WERI-Rb-1 (cell line): Measurements from ENCODE around the gene DECR2.

Experiments
- DNase-seq: peaks from one replicate; pipeline ENCODE4 v3.0.0-alpha.2; 2020
- H3K27ac ChIP-seq: fragments of 250-450 bp; sonication (Bioruptor Pico); 2 replicates; pipeline ENCODE4 v1.5.1; 2020; ENCODE audit warnings: mild to moderate bottlenecking, moderate library complexity
- H3K27me3 ChIP-seq: fragments of 250-450 bp; sonication (Bioruptor Pico); 2 replicates; pipeline ENCODE4 v1.5.1; 2021; ENCODE audit warnings: mild to moderate bottlenecking, low read depth, moderate library complexity; ENCODE audit not compliant: insufficient read depth, severe bottlenecking
- H3K36me3 ChIP-seq: fragments of 250-450 bp; sonication (Bioruptor Pico); 2 replicates; pipeline ENCODE4 v1.5.1; 2020; ENCODE audit warnings: mild to moderate bottlenecking, moderate library complexity
- H3K4me3 ChIP-seq: 2 replicates; pipeline ENCODE4 v1.5.1; 2011; ENCODE audit warnings: low read depth, mild to moderate bottlenecking, control low read depth, low read length
- H3K9me3 ChIP-seq: fragments of 250-450 bp; sonication (Bioruptor Pico); 2 replicates; pipeline ENCODE4 v1.5.1; 2021; ENCODE audit warnings: mild to moderate bottlenecking, moderate library complexity; ENCODE audit not compliant: severe bottlenecking
- TF ChIP-seq, protein P1 (sequence below): IDR thresholded peaks from 2 replicates; pipeline ENCODE4 v1.5.1; 2011; ENCODE audit warnings: low read depth, mild to moderate bottlenecking, control low read depth, inconsistent platforms, low read length

The DECR2 gene

DNA sequence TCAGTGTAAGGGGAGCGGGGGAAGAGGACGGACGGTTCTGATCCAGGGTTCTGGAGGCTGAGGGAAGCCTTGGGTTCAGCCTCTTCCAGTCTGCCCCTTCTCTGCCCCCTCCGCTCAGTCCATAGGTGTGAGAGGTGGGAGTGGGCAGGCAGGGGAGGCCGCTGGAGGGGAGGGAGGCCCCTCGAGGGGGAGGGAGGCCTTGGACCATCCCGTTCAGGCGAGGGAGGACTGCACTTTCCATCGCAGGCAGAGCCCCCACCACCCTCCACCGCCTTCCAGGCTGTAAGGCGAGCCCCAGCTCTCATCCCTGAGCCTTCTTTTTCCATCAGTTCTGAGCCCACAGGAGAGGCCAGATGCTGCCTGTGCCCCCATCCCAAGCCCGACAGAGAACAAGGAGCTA lies 44.9 kb upstream of the DECR2 start:
- no peaks in the 10 kb centered on the region; the same call in none of the 2 replicates for H3K36me3 ChIP-seq
- no peaks in the 10 kb centered on the region for H3K9me3 ChIP-seq
- no peak for DNase-seq
- no peaks in the 10 kb centered on the region for H3K27me3 ChIP-seq
- H3K4me3 ChIP-seq = no peak overlapping the region
- TF ChIP-seq, protein P1, sequence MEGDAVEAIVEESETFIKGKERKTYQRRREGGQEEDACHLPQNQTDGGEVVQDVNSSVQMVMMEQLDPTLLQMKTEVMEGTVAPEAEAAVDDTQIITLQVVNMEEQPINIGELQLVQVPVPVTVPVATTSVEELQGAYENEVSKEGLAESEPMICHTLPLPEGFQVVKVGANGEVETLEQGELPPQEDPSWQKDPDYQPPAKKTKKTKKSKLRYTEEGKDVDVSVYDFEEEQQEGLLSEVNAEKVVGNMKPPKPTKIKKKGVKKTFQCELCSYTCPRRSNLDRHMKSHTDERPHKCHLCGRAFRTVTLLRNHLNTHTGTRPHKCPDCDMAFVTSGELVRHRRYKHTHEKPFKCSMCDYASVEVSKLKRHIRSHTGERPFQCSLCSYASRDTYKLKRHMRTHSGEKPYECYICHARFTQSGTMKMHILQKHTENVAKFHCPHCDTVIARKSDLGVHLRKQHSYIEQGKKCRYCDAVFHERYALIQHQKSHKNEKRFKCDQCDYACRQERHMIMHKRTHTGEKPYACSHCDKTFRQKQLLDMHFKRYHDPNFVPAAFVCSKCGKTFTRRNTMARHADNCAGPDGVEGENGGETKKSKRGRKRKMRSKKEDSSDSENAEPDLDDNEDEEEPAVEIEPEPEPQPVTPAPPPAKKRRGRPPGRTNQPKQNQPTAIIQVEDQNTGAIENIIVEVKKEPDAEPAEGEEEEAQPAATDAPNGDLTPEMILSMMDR = no peak
- H3K27ac ChIP-seq = no peak overlapping the region

DNA sequence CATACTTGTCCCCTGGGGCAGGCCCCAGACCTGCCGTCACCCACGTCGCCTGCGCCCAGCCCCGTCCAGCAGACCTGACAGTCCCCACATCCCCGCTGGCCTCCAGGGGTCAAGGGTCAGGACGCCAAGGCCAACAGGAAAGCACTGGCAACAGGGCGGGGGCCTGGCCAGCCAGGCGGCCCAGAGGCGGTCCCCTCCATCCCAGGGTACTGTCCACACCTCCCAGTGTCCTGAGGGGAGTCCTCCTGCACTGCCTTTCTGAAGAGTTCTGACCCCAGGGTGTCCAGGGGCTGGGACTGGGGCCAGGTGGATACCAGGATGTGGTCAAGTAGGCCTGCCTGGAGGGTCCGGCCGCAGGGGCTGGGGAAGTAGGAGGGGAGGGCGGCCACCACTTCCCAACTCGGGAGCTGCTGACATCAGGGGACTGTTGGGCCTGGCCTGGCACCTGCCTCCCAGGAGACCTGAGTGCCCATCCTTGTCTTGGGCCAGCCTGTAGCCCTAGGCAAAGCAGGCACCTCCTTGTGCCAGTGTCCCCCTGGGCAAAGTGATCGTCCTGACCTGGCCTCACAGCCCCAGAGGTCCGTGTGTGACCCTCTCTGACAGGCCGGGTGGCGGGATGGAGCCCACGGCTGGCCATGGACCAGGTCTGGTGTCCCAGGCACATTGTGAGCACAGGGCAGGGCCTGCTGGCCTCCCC lies 42.5 kb upstream of the DECR2 start:
- no peaks in the 10 kb centered on the region for H3K9me3 ChIP-seq
- no peak for DNase-seq
- H3K4me3 ChIP-seq = no peak overlapping the region
- no peaks in the 10 kb centered on the region for H3K27me3 ChIP-seq
- H3K36me3 ChIP-seq = no peaks in the 10 kb centered on the region; the same call in none of the 2 replicates
- peak overlapping the region; percentile 86 for H3K27ac ChIP-seq
- TF ChIP-seq, protein P1 = no peak

DNA sequence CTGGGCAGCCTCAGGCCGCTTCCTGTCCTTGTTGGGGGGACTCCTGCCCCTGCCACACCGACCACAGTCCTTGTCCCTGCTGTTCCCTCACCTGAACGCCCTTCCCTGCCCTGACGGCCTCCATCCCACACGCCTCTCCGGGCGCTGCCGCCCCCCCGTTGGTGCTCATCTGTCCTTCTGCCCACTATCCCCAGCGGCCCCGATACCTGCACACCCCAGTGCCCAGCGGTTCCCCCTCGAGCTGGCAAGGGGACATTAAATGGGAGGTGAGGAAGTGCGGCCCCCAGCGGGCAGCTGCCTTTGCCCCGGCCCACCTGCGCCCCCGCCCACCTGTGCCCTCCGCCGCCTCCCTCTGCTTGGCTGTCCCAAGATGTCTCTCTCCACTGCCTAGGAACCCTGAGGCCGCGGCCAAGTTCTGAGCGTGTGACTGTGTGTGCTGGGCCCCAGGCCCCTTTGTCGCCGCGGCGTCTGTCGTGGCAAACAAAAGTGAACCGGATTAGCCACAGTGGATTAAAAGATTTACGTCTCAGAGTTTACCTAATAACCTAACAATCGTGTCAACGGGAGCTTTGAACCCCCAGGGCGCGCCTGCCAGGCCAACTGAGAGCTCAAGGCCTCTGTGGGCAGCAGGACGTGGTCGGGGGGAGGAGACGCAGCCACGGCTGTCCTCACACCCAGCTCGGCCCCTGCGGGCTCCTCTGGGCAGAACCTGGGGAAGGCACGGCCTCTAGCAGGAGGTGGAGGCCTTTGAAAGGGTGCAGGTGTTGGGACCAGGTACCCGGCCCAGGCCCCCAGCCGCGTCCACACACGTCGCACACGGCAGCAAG lies 41.6 kb upstream of the DECR2 start:
- TF ChIP-seq, protein P1 = no peak
- Histone ChIP-seq H3K27ac (peak overlapping the region; percentile 86), H3K9me3 (no peaks in the 10 kb centered on the region), H3K27me3 (no peaks in the 10 kb centered on the region), H3K36me3 (no peaks in the 10 kb centered on the region; the same call in none of the 2 replicates), H3K4me3 (peak overlapping the region; percentile 59)
- peak; percentile 91 for DNase-seq

DNA sequence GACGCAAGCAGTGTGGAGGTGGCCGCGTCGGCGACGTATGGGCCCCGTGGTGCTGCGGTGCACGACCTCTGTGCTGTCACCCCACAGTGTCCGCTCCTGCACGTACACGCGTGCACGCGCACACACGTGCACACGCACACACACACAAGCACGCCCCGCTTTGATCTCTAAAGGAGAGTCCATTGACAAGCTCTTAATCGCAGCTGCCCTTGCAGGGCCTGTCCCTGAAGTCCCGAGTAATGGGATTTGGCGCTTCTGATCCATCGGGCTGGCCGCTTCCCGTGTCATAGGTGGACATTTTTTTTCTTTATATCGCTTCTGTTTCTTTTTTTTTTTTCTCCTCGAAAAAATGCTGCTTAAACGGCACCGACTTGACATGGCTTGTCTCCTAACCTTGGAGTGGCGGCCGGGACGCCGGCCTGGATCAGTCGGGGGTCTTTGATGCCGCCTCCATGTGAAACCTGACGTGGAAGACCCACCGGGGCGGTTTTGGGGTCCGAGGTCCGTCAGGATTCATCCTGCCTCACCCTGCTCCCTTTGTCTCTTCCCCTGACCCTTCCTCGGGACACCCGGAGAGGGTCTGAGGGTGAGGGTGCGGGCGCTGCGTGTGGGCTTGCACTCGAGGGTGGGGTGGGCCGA lies 40.9 kb upstream of the DECR2 start:
- Histone ChIP-seq H3K4me3 (peak overlapping the region; percentile 59), H3K27ac (peak overlapping the region; percentile 86)
- peak; percentile 75 for DNase-seq

DNA sequence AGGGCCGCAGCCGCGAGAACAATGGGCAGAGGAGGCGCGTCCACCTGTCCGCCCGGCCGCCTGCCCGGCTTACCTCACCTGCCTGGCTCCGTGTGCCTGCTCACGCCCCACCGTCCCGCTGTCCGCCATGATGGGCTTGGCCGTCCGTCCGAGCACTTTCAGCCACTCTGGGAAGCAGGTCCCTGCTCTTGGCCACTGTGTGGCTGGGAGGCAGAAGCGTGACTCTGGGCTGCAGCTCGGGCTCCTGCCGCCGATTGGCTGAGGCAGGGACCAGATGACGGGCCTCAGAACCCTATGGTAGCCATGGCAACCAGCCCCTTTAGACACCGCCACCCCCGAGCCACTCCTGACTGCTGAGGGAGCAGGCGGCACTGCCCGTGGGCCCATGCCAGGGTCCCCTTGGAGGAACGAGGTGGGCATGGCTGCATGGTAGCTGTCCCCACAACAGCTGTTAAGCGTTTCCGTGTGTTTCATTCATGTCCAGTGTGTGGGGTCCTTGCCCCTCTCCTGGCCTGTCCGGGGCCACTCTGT lies 40.3 kb upstream of the DECR2 start:
- TF ChIP-seq, protein P1 = no peak
- no peaks in the 10 kb centered on the region for H3K9me3 ChIP-seq
- H3K4me3 ChIP-seq = peak overlapping the region; percentile 59
- H3K36me3 ChIP-seq = peaks cover 4% of the 10 kb centered on the region
- DNase-seq = peak; percentile 69
- no peaks in the 10 kb centered on the region for H3K27me3 ChIP-seq
- peak overlapping the region; percentile 86 for H3K27ac ChIP-seq

More for the DNA sequence above, 40.9 kb upstream of the DECR2 start:
- TF ChIP-seq, protein P1 = no peak
- Histone ChIP-seq H3K36me3 (no peaks in the 10 kb centered on the region; the same call in none of the 2 replicates), H3K27me3 (no peaks in the 10 kb centered on the region), H3K9me3 (no peaks in the 10 kb centered on the region)
